Measurements from ENCODE around the gene CLK1.

GRCh38 chr2:200909958-200910357 is 45.5 kb upstream of the CLK1 start:
- TF ChIP-seq CTCF (IDR thresholded peaks at IDR 0.05) (no peak), POLR2AphosphoS5 (IDR thresholded peaks at IDR 0.05; ENCODE audit: low read depth, low read length) (no peak), REST (IDR thresholded peaks at IDR 0.05; ENCODE audit: insufficient read depth in 1 of 2, low read depth in 2 of 2, low read length in 1 of 2) (no peak)

All from Panc1 (cell line).